Psoas muscle (tissue), 8 donors: Measurements from ENCODE around the gene DYNC1I1. TPM values are rescaled to one million over a fixed set of nuclear protein-coding genes. Genes with fewer than 3 reads are reported as not detected.

Experiments used
- ATAC-seq, 4 donors: fragments of 200-7000 bp; cut with Tn5 transposase; one replicate each; pipeline ENCODE4 v1.9.1; 2020; ENCODE audit warnings: moderate library complexity in 3 of 4, mild to moderate bottlenecking in 2 of 4
- DNase-seq, 2 donors: peaks; one replicate each; pipeline ENCODE4 v3.0.0-alpha.2; 2020
- H3K27ac ChIP-seq: fragments of 200-600 bp; one replicate; pipeline ENCODE4 v1.8.0; 2022
- H3K27me3 ChIP-seq, 3 donors: fragments of 200-600 bp in 1 of 3; one replicate each; pipeline versions ENCODE4 v1.6.1 to v1.8.0; 2013 to 2022; ENCODE audit warnings: low read length in 2 of 3, mild to moderate bottlenecking in 2 of 3, moderate library complexity in 1 of 3; ENCODE audit not compliant: insufficient read depth in 3 of 3
- H3K36me3 ChIP-seq, 2 donors: fragments of 200-600 bp in 1 of 2; one replicate each; pipeline versions ENCODE4 v1.6.1 to v1.8.0; 2013 to 2022; ENCODE audit warnings: low read depth in 1 of 2, mild to moderate bottlenecking in 1 of 2, moderate library complexity in 1 of 2; ENCODE audit not compliant: insufficient read depth in 1 of 2
- H3K4me1 ChIP-seq: fragments of 200-600 bp; one replicate; pipeline ENCODE4 v1.8.0; 2022
- H3K4me3 ChIP-seq: fragments of 200-600 bp; one replicate; pipeline ENCODE4 v1.8.0; 2022; ENCODE audit warnings: mild to moderate bottlenecking
- H3K9me3 ChIP-seq: fragments of 200-600 bp; one replicate; pipeline ENCODE4 v1.8.0; 2022
- CTCF ChIP-seq: fragments of 200-600 bp; IDR thresholded peaks from one replicate; pipeline ENCODE4 v1.8.0; 2022; ENCODE audit warnings: antibody characterized with exemption
- WGBS, 3 donors: extraction: QIAGEN DNeasy Blood & Tissue Kit; methylation state at CpG; one replicate each; pipeline versions ENCODE4 v1.1.6 to v1.1.7; 2013; 5-methylcytosine and 5-hydroxymethylcytosine counted together
- intact Hi-C, 2 donors: fragments of 100-400 bp; cut with DNase I; formaldehyde crosslinking; loops; one replicate each; pipeline versions ENCODE4 v1.11.0 to v1.14.2; 2022
- polyA plus RNA-seq, 3 donors: library from polyadenylated mRNA; stranded (reverse); fragments of 200-250 nt; gene quantifications; one replicate each; pipeline ENCODE4 v1.2.3, GENCODE V29; 2013
- total RNA-seq, 4 donors: library from RNA; stranded (reverse); fragmentation: NEBNext Ultra II Directional in 2 of 4; extraction: Animal tissue kit (Norgen Biotek cat#: 25700) in 2 of 4; gene quantifications; one replicate each; pipeline versions ENCODE4 v1.2.1 to v1.2.4, GENCODE V29; 2021 to 2023
- donor health status: healthy with polysubstance abuse.
- donor health status: DM: no; HTN: no; CAD: no; lungs with moderate emphysema.
- donor health status: Bipolar disorder and iron deficiency.
- donor health status: healthy.
- donor health status: DM: yes; HTN: yes; CAD: no.
- donor health status: DM: no; HTN: no; CAD: no.
- donor health status: DM: no; HTN: no; CAD: no.
- donor health status: DM: yes; HTN: yes; CAD: no.

The DYNC1I1 gene
- total and polyA plus RNA-seq, 7 donors: 3.0 to 28.8 (median 6.9) TPM

- intact Hi-C loops: no loop called here
- H3K36me3 ChIP-seq: peaks cover 5 to 70% of the 10 kb centered on the region in 2 donors
- H3K27me3 ChIP-seq: no peaks in the 10 kb centered on the region
- WGBS, 3 donors: 88 to 93% (median 92%) methylated on average over 1 of the region's 1 CpG
- H3K4me3 ChIP-seq: no peak overlapping the region
- no peak overlapping the region for H3K27ac ChIP-seq
- DNase-seq (no peak), ATAC-seq (no peak)
- TF ChIP-seq CTCF: no peak
- no peaks in the 10 kb centered on the region for H3K9me3 ChIP-seq
- H3K4me1 ChIP-seq: no peaks in the 10 kb centered on the region
Observed at GRCh38 chr7:96143495-96144259, 371.3 kb downstream of the DYNC1I1 start.

- 67 to 85% (median 83%) methylated on average over 1 of the region's 1 CpG for WGBS, 3 donors
- ATAC-seq (no peak), DNase-seq (no peak)
- TF ChIP-seq CTCF: no peak
- H3K9me3 ChIP-seq: no peaks in the 10 kb centered on the region
- H3K4me1 ChIP-seq: no peaks in the 10 kb centered on the region
- intact Hi-C loops: no loop called here
- H3K27me3 ChIP-seq: no peaks in the 10 kb centered on the region
- peaks cover 5 to 70% of the 10 kb centered on the region in 2 donors for H3K36me3 ChIP-seq
- H3K4me3 ChIP-seq: no peak overlapping the region
- H3K27ac ChIP-seq: no peak overlapping the region
Observed at GRCh38 chr7:96144260-96144526, 371.8 kb downstream of the DYNC1I1 start.

Other genes with a start within 250 kb of the DYNC1I1 start
- 1,000 to 10,000 TPM in 2 of 4 donors, 100 to 1,000 TPM in 2; 386 to 3,046 (median 1,769) TPM for gene PDK4, start 176.0 kb upstream of the DYNC1I1 start, total RNA-seq
- 1,000 to 10,000 TPM in 2 of 3 donors, 100 to 1,000 TPM in 1; 174 to 2,971 (median 2,751) TPM for gene PDK4, start 176.0 kb upstream of the DYNC1I1 start, polyA plus RNA-seq